Measurements from ENCODE around the gene STYXL1.
A peak's percentile ranks its signal among the peaks of the same experiment; 100 is the strongest.
"Not testable (repeated sequence)": the region's sequence is repeated elsewhere in the genome, so short reads cannot be mapped to it uniquely, and the experiment has no call there.

Gene STYXL1

GRCh38 chr7:76040126-76040525 is 7.7 kb downstream of the STYXL1 start:
- no peak for DNase-seq (ENCODE audit: low read depth in 2 of 2, low spot score in 1 of 2)

DNA sequence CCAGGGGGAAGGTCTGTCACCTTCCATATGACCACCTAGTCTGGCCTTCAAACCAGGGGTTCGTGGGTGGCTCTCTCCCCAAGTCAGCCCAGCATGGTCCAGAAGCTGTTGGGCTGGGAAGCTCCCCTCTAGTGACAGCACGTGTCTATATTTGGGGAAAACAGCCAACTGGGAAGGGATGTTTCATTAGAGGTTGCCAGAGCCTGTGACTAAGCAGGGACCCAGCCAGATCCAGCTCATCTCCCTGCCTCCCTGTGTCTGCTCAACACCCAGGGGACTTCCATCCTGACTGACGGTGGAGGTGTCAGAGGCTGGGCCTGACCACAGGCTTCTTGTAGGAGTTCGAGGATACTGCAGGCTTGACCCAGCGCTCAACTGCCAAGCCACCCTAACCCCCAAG is 10.5 kb downstream of the STYXL1 start:
- no peak for DNase-seq (ENCODE audit: low read depth in 2 of 2, low spot score in 1 of 2)

- DNase-seq (ENCODE audit: low read depth in 2 of 2, low spot score in 1 of 2) = no peak
Observed at GRCh38 chr7:76031964-76032363, 15.8 kb downstream of the STYXL1 start.

- not testable (repeated sequence) for DNase-seq (ENCODE audit: low read depth in 2 of 2, low spot score in 1 of 2)
Observed at GRCh38 chr7:76029682-76030081, 18.1 kb downstream of the STYXL1 start.

DNA sequence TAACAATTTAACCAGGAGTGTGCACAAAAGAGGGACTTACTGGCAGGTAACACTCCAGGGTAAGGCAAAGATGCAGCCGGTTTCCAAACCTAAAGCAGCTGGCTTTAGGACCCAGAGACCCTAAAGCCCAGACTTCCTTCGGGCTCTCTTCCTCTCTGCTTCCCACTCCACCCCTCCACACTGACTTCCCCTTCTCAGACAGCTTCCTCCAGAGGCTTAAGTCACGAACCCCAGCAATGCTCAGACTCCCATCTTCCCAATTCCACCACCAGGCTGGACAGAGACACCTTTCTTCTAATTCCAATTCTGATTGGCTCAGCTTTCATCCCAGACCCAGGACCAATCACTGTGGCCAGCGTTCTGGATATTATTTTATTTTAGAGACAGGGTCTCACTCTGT is 24.8 kb downstream of the STYXL1 start:
- no peak for DNase-seq (ENCODE audit: low read depth in 2 of 2, low spot score in 1 of 2)

GRCh38 chr7:76022026-76022780 is 25.6 kb downstream of the STYXL1 start:
- DNase-seq (ENCODE audit: low read depth in 2 of 2, low spot score in 1 of 2) = no peak

GRCh38 chr7:76020031-76020714 is 27.6 kb downstream of the STYXL1 start:
- DNase-seq (ENCODE audit: low read depth in 2 of 2, low spot score in 1 of 2) = peak; percentile 21 to 58

DNA sequence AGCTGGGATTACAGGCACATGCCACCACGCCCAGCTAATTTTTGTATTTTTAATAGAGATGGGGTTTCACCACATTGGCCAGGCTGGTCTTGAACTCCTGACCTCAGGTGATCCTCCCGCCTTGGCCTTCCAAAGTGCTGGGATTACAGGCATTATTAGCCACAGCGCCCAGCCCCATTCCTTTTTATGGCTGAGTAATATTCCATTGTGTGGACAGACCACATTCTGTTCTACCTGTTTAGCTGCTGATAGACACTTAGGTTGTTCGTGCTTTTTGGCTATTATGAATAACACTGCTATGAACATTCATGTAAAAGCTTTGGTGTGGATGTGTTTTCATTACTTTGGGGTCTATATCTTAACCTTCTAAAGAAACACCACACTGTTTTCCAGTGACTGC is 29.3 kb downstream of the STYXL1 start:
- DNase-seq (ENCODE audit: low read depth in 2 of 2, low spot score in 1 of 2) = not testable (repeated sequence)

- no peak for DNase-seq (ENCODE audit: low read depth in 2 of 2, low spot score in 1 of 2)
Observed at GRCh38 chr7:76016191-76016947, 31.4 kb downstream of the STYXL1 start.

DNA sequence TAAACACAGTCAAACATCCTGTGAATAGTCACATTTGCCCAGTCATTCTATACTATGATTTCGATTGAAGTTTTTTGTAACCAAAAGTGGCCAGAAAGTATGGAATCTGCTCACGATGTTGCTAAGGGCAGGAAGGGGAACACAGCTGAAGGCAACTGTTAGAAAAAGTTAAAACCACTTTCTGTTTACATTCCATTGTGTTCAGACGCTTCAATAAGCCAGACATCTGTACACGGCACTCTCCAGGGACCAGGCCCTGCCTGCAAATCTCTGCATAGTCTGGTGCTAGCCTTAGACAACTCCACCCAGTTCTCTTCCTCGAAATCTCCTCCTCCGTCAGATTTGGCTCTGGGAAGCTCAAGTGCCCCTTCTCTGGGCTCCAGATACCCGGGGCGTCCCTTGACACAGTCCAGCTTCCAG is 36.3 kb downstream of the STYXL1 start:
- no peak for DNase-seq (ENCODE audit: low read depth in 2 of 2, low spot score in 1 of 2)

DNA sequence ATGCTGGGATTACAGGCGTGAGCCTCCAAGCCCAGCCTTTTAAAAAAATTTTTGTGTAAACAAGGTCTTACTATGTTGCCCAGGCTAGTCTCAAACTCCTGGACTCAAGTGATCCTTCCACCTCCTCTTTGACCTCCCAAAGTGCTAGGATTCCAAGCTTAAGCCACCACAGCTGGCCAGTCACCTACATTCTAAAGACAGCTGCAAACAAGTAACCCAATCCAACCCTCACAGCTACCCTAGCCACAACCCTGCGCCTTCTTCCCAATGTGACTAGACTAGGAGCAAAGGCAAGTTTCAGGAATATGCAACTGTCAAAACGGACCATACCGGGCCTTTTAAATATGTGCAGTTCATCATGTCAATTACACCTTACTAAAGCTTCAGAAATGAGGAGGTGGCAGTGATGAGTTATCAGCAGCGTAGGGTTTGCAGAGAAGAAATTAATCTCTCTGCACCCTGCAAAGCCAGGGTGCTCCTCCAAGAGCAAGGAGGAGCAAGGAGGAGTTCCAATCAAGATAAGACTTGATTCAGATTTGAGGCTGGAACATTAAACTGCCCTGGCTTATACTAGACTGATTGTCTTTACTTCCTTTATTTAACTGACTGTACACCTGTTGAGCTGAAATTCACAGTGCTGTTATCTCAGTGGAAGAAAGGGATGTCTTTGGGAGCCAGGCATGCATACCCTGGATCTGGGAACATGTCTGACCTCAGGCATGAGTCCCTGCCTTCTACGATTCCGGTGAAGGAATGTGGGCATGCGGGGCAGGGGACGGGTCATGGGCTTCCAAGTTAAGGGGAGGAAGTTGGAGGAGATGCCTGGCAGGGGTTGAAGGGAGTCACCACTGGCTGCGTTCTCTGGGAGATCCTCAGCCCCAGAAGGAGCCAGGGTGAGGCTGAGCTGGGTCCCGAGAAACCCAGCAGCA is 37.9 kb downstream of the STYXL1 start:
- no peak for DNase-seq (ENCODE audit: low read depth in 2 of 2, low spot score in 1 of 2)

- DNase-seq (ENCODE audit: low read depth in 2 of 2, low spot score in 1 of 2) = no peak
Observed at GRCh38 chr7:76008156-76008687, 39.6 kb downstream of the STYXL1 start.

GRCh38 chr7:76005004-76005403 is 42.8 kb downstream of the STYXL1 start:
- not testable (repeated sequence) for DNase-seq (ENCODE audit: low read depth in 2 of 2, low spot score in 1 of 2)

- no peak for DNase-seq (ENCODE audit: low read depth in 2 of 2, low spot score in 1 of 2)
Observed at GRCh38 chr7:76003351-76003750, 44.4 kb downstream of the STYXL1 start.

DNA sequence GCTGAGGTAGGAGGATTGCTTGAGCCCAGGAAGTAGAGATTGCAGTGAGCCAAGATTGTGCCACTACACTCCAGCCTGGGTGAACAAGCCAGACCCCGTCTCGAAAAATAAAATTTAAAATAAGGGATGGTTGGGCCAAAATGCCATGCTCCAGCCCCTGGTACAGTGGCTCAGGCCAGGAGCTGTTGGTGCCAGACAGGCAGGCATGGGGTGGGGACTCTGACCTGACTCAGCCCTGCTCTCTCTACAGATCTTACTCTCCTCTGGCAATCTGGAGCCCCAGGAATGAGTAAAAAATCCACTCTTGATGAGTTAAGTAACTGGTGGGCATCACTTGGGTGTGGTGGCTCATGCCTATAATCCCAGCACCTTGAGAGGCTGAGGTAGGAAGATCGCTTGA is 45.0 kb downstream of the STYXL1 start:
- no peak for DNase-seq (ENCODE audit: low read depth in 2 of 2, low spot score in 1 of 2)

DNA sequence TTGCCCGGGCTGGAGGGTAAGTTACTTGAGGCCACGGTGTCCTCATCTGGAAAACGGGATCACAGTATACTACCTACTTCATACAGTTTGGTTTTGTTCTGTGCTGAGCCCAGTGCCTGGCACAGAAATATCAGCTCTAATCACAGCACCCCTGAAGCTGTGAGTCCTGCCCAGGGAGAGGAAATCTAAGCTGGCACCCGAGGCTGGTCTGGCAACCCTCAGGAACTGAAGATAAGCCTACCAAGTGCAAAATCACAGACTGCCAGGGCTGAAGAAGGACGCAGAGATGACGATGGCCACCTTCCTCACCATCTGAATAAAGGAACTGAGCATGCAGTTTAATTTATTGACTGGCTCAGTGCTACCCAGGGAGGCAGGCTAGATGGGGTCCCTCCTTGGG is 45.7 kb downstream of the STYXL1 start:
- no peak for DNase-seq (ENCODE audit: low read depth in 2 of 2, low spot score in 1 of 2)

DNA sequence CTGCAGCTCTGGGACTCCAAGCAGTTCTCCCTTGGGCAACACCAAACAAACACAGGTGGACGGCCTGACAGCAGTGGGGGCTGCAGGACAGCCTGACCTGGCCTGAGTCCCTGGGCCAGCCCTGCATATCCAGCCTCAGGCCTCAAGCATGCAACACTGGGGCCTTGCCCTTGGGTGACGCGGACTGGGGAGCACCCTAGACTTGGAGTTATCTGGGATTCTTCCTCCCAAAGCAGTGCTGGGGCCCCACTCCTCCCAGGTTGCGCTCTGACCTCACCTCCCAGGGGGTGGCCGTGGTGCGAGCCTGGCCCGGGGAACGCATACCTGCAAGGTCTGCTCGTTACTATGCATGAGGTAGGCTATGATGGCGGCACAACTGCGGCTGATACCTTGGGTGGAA is 47.2 kb downstream of the STYXL1 start:
- no peak for DNase-seq (ENCODE audit: low read depth in 2 of 2, low spot score in 1 of 2)

GRCh38 chr7:75998038-75998437 is 49.8 kb downstream of the STYXL1 start:
- DNase-seq (ENCODE audit: low read depth in 2 of 2, low spot score in 1 of 2) = no peak

GRCh38 chr7:75996476-75996875 is 51.3 kb downstream of the STYXL1 start:
- no peak for DNase-seq (ENCODE audit: low read depth in 2 of 2, low spot score in 1 of 2)

DNA sequence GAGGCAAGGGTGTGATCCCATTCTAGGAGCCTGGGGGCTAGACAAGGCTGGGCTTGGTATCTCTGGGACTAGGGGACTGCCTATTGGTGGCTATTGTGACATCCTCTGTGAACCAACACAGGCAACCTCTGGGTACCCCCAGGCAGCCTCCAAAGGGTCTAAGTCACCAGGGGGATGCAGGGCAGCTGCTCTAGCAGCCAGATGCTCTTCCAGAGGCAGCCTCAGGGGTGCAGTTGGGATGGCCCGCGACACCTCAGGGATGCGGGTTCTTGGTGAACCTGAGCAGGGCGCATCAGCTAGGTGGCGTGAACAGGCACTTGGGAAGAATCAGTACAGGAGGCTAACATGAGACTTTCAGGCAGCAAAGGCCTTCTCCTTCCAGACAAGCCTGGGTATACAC is 51.8 kb downstream of the STYXL1 start:
- no peak for DNase-seq (ENCODE audit: low read depth in 2 of 2, low spot score in 1 of 2)

- DNase-seq (ENCODE audit: low read depth in 2 of 2, low spot score in 1 of 2) = no peak
Observed at GRCh38 chr7:75995052-75995471, 52.7 kb downstream of the STYXL1 start.

Data from stimulated activated CD8-positive, alpha-beta memory T cell treated with anti-CD3 and anti-CD28 coated beads, Interleukin-4, amount 100 ng/mL, for 4 hours (primary cell).